ENCODE results near the gene BRMS1L. TPM values are rescaled to one million over a fixed set of nuclear protein-coding genes. Genes with fewer than 3 reads are reported as not detected.

The BRMS1L gene
- total and polyA plus RNA-seq, 2 of the 13 experiments (the other 11 are each of a cell fraction or from before 2014, with no cell fraction given) = 21.1 to 23.8 TPM

GRCh38 chr14:35826218-35826951 lies at the start of gene BRMS1L (continued):
- TF ChIP-seq, protein P1, sequence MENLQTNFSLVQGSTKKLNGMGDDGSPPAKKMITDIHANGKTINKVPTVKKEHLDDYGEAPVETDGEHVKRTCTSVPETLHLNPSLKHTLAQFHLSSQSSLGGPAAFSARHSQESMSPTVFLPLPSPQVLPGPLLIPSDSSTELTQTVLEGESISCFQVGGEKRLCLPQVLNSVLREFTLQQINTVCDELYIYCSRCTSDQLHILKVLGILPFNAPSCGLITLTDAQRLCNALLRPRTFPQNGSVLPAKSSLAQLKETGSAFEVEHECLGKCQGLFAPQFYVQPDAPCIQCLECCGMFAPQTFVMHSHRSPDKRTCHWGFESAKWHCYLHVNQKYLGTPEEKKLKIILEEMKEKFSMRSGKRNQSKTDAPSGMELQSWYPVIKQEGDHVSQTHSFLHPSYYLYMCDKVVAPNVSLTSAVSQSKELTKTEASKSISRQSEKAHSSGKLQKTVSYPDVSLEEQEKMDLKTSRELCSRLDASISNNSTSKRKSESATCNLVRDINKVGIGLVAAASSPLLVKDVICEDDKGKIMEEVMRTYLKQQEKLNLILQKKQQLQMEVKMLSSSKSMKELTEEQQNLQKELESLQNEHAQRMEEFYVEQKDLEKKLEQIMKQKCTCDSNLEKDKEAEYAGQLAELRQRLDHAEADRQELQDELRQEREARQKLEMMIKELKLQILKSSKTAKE (CRISPR knock-in tag; IDR thresholded peaks at IDR 0.05; ENCODE audit: borderline replicate concordance) = peak; percentile 78
- peak; percentile 57; the same call in 1 of the 2 replicates for TF ChIP-seq HMG20A (CRISPR knock-in tag; IDR thresholded peaks at IDR 0.05; ENCODE audit: borderline replicate concordance)
- TF ChIP-seq ZNF280D (CRISPR knock-in tag; IDR thresholded peaks at IDR 0.05) = peak; percentile 93
- TF ChIP-seq ETV6 (CRISPR knock-in tag; conservative IDR thresholded peaks at IDR 0.05) = peak; percentile 98
- TF ChIP-seq RAD51 (IDR thresholded peaks at IDR 0.05; ENCODE audit: borderline replicate concordance) = no peak
- TF ChIP-seq ZSCAN31 (CRISPR knock-in tag; IDR thresholded peaks at IDR 0.05; ENCODE audit: low read depth) = peak; percentile 99
- peak; percentile 85 for TF ChIP-seq RFX5 (IDR thresholded peaks at IDR 0.05; ENCODE audit: low read depth, low read length)
- TF ChIP-seq ZNF431 (CRISPR knock-in tag; IDR thresholded peaks at IDR 0.05; ENCODE audit: borderline replicate concordance, low read depth) = peak; percentile 97
- TF ChIP-seq, protein P2, sequence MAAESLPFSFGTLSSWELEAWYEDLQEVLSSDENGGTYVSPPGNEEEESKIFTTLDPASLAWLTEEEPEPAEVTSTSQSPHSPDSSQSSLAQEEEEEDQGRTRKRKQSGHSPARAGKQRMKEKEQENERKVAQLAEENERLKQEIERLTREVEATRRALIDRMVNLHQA (CRISPR knock-in tag; IDR thresholded peaks at IDR 0.05) = peak; percentile 95
- TF ChIP-seq, protein P3, sequence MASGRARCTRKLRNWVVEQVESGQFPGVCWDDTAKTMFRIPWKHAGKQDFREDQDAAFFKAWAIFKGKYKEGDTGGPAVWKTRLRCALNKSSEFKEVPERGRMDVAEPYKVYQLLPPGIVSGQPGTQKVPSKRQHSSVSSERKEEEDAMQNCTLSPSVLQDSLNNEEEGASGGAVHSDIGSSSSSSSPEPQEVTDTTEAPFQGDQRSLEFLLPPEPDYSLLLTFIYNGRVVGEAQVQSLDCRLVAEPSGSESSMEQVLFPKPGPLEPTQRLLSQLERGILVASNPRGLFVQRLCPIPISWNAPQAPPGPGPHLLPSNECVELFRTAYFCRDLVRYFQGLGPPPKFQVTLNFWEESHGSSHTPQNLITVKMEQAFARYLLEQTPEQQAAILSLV (CRISPR knock-in tag; IDR thresholded peaks at IDR 0.05; ENCODE audit: borderline replicate concordance) = peak; percentile 100
- no peak for TF ChIP-seq HMGA1 (CRISPR knock-in tag; conservative IDR thresholded peaks at IDR 0.05)
- peak; percentile 67 for TF ChIP-seq FOXK1 (CRISPR knock-in tag; IDR thresholded peaks at IDR 0.05; ENCODE audit: borderline replicate concordance, low read depth)

Data from HepG2 (cell line).